Activated T-helper 17 cell treated with anti-CD3 and anti-CD28 coated beads, Interleukin-2, amount 50 U/mL, for 72 hours (primary cell): ENCODE results near the gene EPB41L3. TPM values are rescaled to one million over a fixed set of nuclear protein-coding genes. Genes with fewer than 3 reads are reported as not detected.
A peak's percentile ranks its signal among the peaks of the same experiment; 100 is the strongest.
"Not testable (repeated sequence)": the region's sequence is repeated elsewhere in the genome, so short reads cannot be mapped to it uniquely, and the experiment has no call there.

ENCODE experiments used
- ATAC-seq: fragments of 150-1000 bp; cut with Tn5 transposase; replicated peaks from 2 replicates; pipeline ENCODE4 v1.10.0; 2021; ENCODE audit warnings: mild to moderate bottlenecking, moderate library complexity
- H3K27ac Mint-ChIP-seq: one replicate; pipeline ENCODE4 v1.8.0; 2022; ENCODE audit warnings: mixed read lengths
- H3K27me3 Mint-ChIP-seq: one replicate; pipeline ENCODE4 v1.8.0; 2022; ENCODE audit warnings: mixed read lengths
- H3K36me3 Mint-ChIP-seq: one replicate; pipeline ENCODE4 v1.8.0; 2022; ENCODE audit warnings: low read depth, mild to moderate bottlenecking, mixed read lengths
- H3K4me1 Mint-ChIP-seq: one replicate; pipeline ENCODE4 v1.8.0; 2022; ENCODE audit warnings: mixed read lengths
- H3K4me3 Mint-ChIP-seq: one replicate; pipeline ENCODE4 v1.8.0; 2022; ENCODE audit warnings: mild to moderate bottlenecking, mixed read lengths
- H3K9me3 Mint-ChIP-seq: one replicate; pipeline ENCODE4 v1.8.0; 2022; ENCODE audit warnings: mixed read lengths
- total RNA-seq, 2 donors: library from RNA; stranded (reverse); gene quantifications; one replicate each; pipeline ENCODE4 v1.2.3, GENCODE V29; 2022

EPB41L3 gene
- total RNA-seq = under 1 TPM; 0.09 to 0.13 TPM

DNA sequence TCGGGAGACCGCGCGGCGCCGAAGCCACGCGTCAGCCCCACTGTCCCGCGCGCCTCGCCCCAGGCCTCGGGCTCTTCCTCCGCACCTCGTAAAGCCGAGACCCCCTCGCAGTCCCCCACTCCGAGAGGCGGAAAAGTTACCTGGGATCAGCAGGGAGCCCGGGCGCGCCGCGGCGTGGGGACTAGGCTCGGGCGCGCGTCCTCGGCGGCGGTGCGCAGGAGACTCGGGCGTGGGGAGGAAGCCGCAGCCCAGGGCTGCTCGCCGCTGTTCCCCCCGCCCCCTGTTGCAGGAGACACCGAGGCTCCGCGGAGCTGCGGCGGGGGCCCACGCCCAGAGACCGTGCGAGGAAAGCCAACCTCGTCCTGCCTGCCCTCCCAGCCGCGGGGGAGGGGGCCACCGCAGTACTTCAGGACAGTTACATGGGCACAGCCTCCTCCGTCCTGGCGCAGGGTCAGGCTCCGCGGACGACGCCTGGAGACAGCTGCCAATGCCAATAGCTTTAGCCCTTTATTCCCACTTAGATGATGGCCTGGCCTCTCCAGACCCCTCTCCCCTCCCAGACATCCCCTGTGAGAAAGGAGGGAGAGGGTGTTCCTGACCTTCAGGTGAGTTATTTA, at the start of gene EPB41L3:
Gene EPB41L3, minus strand, starts transcription at position 225 of the 617 bp plus-strand sequence. CDS start 54,814 bp downstream, outside the sequence.
- Mint-ChIP-seq H3K36me3 (no peaks in the 10 kb centered on the region), H3K4me1 (no peaks in the 10 kb centered on the region), H3K4me3 (peak within 1 kb of the TSS; percentile 16), H3K27me3 (peaks cover 37% of the 10 kb centered on the region), H3K9me3 (no peaks in the 10 kb centered on the region), H3K27ac (no peak within 1 kb of the TSS)
- no peak for ATAC-seq

DNA sequence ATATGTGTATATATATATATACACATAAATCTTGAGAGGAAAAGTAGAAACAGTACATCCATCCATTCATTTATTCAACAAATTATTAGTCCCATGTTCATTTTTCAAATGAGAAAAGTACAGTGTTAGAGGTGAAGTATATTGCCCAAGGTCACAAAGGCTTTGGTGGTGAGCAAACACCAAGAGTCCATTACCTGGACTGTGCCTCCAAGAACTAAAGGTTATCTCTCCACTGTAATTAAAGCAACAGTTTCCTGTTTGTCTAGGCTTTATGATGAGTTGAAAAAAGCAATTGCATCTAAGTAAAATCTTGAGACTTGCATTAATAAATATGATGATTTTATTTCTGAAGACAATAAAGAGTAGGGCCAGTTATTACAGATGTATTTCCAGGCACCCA, 44.7 kb upstream of the EPB41L3 start:
- Mint-ChIP-seq H3K27ac (no peak overlapping the region), H3K4me1 (no peaks in the 10 kb centered on the region), H3K27me3 (no peaks in the 10 kb centered on the region), H3K9me3 (peaks cover 7% of the 10 kb centered on the region), H3K36me3 (no peaks in the 10 kb centered on the region), H3K4me3 (no peak overlapping the region)
- no peak for ATAC-seq

DNA sequence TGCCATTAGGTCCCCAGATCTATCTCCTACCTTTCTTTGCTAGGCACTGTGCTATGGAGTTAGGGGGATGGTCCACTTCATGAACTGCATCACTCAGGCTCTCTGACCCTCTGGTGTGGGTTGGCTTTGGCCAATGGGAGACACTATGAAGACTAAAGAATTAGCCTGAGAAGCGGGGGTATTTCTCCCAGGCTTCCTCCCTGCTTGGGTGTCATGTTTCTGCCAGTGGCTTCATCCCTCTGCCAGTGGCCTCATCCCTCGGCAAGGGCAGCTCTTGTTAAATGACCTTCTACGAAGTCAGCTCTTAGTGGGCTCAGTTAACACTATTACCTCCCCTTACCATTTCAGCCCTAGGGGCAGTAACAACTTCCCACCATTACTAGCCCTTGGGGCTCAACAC, 41.9 kb upstream of the EPB41L3 start:
- H3K27ac Mint-ChIP-seq = no peak overlapping the region
- no peaks in the 10 kb centered on the region for H3K9me3 Mint-ChIP-seq
- no peaks in the 10 kb centered on the region for H3K4me1 Mint-ChIP-seq
- H3K36me3 Mint-ChIP-seq = no peaks in the 10 kb centered on the region
- no peak overlapping the region for H3K4me3 Mint-ChIP-seq
- ATAC-seq = no peak
- H3K27me3 Mint-ChIP-seq = peaks cover 3% of the 10 kb centered on the region

DNA sequence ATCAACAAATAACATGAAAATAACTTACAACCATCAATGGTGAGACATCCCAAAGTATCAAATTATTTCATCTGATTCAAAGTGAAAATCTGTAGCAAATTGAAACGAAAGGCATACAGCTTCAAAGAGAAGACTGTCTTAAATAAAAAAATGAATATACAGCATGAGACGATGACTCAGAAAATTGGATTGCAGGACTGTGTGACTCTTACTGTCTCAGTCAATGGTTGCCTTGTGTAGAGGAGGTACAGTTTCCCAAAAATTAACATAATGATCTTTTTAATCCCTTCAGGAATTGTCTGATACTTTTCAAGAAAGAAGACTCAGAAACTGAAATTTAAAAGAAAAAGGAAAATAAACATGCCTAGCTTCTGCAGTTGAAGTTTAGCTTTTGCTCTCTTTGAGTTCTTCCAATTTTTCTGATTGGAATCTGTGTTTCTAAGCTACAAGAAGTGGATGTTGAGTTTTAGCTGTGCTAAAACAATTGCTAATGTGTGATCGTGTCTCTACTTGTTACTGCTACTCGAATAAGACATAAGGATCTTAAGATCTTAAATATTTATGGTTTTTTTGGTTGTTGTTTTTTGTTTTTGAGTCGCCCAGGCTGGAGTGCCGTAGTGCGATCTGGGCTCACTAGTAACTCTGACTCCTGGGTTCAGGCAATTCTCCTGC, 41.1 kb upstream of the EPB41L3 start:
- H3K9me3 Mint-ChIP-seq = no peaks in the 10 kb centered on the region
- no peaks in the 10 kb centered on the region for H3K36me3 Mint-ChIP-seq
- peaks cover 3% of the 10 kb centered on the region for H3K27me3 Mint-ChIP-seq
- no peak overlapping the region for H3K27ac Mint-ChIP-seq
- ATAC-seq = no peak
- no peak overlapping the region for H3K4me3 Mint-ChIP-seq
- no peaks in the 10 kb centered on the region for H3K4me1 Mint-ChIP-seq

DNA sequence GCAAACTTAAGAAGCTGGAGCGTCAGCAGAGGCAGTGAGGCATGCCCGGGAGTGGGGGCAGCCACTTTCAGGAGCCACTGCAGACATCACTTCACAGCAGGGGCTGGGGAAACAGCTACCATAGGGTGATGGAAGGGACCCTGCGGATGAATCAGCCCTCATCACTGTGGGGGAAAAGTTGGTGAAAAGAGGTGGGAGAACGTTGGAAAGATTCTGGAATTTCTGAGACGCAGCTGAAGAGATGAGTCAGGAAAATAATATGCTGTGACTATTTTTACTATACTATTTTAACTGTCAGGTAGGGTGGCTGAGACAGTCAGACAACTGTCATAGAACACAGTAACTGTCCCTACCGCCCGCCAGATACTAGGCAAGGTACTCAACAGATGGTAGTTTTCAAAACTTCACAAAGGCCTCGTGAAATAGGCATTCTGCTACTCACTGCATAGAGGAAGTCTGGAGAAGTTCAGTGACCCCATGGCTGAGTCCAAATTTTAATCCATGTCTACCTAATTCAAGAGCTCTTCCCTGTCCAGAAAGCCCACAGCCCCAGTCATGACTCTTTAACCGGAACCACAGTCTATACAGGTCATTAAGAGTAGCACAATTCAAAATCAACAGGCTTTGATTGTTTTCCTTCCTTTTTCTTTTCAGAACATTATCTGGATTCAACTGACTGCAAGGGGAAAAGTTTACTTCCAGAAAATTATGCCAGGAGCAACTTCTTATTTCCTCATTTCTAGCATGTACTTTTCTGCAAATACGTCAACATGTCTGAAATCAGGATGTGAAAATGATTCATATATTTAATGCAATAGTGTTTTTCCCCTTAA, 39.3 kb upstream of the EPB41L3 start:
- H3K9me3 Mint-ChIP-seq = no peaks in the 10 kb centered on the region
- H3K4me3 Mint-ChIP-seq = no peak overlapping the region
- H3K27me3 Mint-ChIP-seq = peaks cover 3% of the 10 kb centered on the region
- H3K36me3 Mint-ChIP-seq = no peaks in the 10 kb centered on the region
- no peak overlapping the region for H3K27ac Mint-ChIP-seq
- ATAC-seq = no peak
- H3K4me1 Mint-ChIP-seq = no peaks in the 10 kb centered on the region

DNA sequence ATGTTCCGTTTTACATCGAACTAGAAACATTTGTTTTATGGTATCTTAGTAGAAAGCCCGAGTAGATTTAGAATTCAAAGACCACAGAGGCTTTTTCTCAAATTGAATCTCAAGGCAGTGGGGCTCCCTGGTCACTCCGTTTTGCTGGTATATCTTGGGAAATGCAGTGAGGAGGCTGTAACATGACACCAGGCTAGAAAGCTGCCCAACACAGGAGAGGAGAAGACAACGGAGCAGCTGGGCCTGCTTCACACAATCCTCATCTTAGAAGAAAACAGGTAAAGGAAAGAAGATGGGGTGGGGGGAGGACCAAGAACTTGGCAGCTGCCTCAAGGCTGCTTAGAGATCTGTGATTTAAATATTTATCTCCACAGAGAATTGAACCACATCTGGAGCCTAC, 38.3 kb upstream of the EPB41L3 start:
- H3K36me3 Mint-ChIP-seq = no peaks in the 10 kb centered on the region
- H3K4me3 Mint-ChIP-seq = no peak overlapping the region
- H3K9me3 Mint-ChIP-seq = no peaks in the 10 kb centered on the region
- no peaks in the 10 kb centered on the region for H3K4me1 Mint-ChIP-seq
- H3K27ac Mint-ChIP-seq = no peak overlapping the region
- no peak for ATAC-seq
- H3K27me3 Mint-ChIP-seq = peaks cover 3% of the 10 kb centered on the region

DNA sequence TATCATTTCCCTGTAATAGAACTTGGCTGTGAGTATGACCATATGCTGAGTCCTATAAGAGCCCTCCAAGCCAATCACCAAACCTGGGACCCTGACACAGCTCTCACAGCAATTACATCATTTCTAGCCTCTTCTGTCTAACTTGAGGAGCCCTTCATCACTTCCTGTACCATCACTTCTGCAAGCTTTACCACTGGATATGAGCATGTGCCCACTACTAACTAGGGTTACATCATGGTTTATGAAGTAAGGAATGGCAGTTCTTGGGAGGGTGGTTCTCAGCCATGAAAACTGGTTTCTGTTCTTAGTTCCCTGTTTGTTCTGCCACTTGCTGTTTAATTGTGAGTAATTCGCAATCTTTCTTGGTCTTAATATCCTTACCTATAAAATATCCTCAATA, 31.0 kb upstream of the EPB41L3 start:
- Mint-ChIP-seq H3K36me3 (no peaks in the 10 kb centered on the region), H3K9me3 (no peaks in the 10 kb centered on the region), H3K4me3 (no peak overlapping the region), H3K4me1 (no peaks in the 10 kb centered on the region), H3K27me3 (peaks cover 10% of the 10 kb centered on the region), H3K27ac (no peak overlapping the region)
- no peak for ATAC-seq

DNA sequence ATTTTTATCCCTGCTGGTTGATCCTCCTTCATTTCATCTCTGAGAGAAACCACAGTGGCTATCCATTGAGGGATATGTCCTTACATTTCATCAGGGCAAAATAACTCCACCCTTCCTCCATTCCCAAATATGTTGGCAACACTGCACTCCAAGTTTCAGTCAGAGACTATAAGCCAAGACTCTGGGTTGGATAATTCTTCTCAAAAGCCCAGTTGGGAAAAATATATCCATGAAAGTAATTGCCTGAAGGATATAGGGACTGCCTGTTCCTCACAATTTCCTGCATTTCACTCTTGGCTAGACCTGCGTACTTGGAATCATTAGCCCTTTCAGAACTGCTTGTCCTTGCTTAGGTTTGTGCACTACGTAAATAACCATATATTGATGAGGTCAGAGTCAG, 27.9 kb upstream of the EPB41L3 start:
- peaks cover 10% of the 10 kb centered on the region for H3K27me3 Mint-ChIP-seq
- no peak overlapping the region for H3K27ac Mint-ChIP-seq
- no peak for ATAC-seq
- H3K9me3 Mint-ChIP-seq = no peaks in the 10 kb centered on the region
- no peaks in the 10 kb centered on the region for H3K36me3 Mint-ChIP-seq
- H3K4me1 Mint-ChIP-seq = no peaks in the 10 kb centered on the region
- no peak overlapping the region for H3K4me3 Mint-ChIP-seq

DNA sequence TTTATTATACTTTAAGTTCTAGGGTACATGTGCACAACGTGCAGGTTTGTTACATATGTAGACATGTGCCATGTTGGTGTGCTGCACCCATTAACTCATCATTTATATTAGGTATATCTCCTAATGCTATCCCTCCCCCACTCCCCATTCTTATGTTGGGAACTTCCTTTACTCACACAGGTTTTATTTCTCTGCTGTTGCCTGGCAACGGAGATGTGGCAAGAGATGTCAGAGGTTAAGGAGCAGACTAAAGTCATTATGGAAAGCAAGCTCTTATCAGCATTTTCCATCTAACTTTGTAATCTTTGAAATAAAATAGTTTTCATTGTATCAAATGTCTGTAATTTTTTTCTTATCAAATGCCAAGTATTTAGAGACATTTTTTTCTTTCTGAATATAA, 26.8 kb upstream of the EPB41L3 start:
- H3K9me3 Mint-ChIP-seq, ATAC-seq, H3K36me3 Mint-ChIP-seq, H3K4me3 Mint-ChIP-seq, H3K27ac Mint-ChIP-seq, H3K4me1 Mint-ChIP-seq: not testable (repeated sequence)
- H3K27me3 Mint-ChIP-seq = peaks cover 10% of the 10 kb centered on the region

DNA sequence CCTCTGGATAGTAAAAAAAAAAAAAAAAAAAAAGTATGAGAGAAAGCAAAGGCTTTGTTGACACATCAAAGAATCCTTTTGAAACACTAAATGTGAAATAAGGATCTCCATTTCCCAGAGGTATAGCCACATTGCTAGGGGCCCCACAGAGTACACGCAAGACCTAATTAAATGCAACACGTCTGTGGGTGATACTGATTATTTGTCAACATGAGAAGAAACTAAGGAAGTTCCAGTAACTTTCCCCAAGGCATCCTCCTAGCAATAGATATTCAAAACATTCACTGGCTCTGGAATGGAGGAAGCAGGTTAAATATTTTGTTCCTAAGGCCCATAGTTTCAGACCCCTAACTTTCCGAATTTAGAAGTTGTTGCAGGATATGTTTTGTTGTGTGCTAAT, 24.6 kb upstream of the EPB41L3 start:
- peaks cover 6% of the 10 kb centered on the region for H3K27me3 Mint-ChIP-seq
- H3K27ac Mint-ChIP-seq = no peak overlapping the region
- H3K4me1 Mint-ChIP-seq = no peaks in the 10 kb centered on the region
- H3K36me3 Mint-ChIP-seq = no peaks in the 10 kb centered on the region
- H3K4me3 Mint-ChIP-seq = no peak overlapping the region
- no peaks in the 10 kb centered on the region for H3K9me3 Mint-ChIP-seq
- no peak for ATAC-seq

DNA sequence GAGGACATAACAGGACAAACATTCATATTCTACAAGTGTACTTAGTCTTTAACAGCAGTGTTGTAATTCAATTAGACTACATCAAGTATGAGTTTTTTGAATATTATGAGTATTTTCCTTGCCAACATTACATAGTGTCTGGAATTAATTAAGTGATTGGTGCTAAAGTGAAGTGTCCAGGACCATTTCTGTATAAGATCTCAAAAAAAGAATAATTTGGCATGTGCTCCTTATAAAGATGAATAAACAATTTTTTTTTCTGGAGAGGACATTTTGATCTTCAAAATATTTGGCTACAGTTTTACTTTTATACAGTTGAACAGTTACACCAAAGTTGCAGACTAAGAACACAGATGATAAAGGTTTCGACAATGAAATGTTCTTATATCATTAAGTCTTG, 15.1 kb upstream of the EPB41L3 start:
- ATAC-seq = no peak
- no peak overlapping the region for H3K4me3 Mint-ChIP-seq
- no peaks in the 10 kb centered on the region for H3K9me3 Mint-ChIP-seq
- no peaks in the 10 kb centered on the region for H3K36me3 Mint-ChIP-seq
- H3K27ac Mint-ChIP-seq = no peak overlapping the region
- peaks cover 25% of the 10 kb centered on the region for H3K27me3 Mint-ChIP-seq
- no peaks in the 10 kb centered on the region for H3K4me1 Mint-ChIP-seq

DNA sequence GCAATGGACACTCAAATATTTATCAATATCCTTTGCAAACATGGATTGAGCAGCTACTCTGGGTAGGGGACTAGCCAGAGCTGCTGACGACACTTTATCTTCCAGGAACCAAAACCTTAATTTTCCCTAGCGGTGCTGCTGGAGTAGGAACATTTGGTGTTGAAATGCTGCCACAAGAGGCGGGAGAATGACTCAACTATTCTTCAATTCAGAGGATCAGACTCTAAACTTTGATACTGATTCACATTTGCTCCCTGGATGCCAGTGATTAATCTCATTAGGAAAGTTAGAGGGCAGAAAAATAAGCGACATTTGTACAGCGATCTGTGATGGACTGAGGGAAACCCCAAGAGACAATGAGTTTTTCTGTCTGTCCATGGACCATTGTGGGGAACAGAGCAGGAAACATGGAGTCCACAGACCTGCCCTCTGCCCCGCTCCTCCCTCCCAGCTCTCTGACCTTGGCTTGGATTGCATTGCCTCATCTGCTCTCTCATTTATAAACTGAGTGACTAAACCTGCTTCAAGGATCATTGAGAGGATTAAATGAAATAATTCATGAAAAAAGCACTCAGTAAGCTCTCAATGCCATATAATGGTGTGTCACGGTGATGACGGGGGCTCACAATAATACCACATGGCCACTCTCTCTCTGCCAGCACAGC, 12.6 kb upstream of the EPB41L3 start:
- peaks cover 19% of the 10 kb centered on the region for H3K27me3 Mint-ChIP-seq
- H3K36me3 Mint-ChIP-seq = no peaks in the 10 kb centered on the region
- no peaks in the 10 kb centered on the region for H3K4me1 Mint-ChIP-seq
- no peak overlapping the region for H3K27ac Mint-ChIP-seq
- ATAC-seq = no peak
- no peaks in the 10 kb centered on the region for H3K9me3 Mint-ChIP-seq
- no peak overlapping the region for H3K4me3 Mint-ChIP-seq

DNA sequence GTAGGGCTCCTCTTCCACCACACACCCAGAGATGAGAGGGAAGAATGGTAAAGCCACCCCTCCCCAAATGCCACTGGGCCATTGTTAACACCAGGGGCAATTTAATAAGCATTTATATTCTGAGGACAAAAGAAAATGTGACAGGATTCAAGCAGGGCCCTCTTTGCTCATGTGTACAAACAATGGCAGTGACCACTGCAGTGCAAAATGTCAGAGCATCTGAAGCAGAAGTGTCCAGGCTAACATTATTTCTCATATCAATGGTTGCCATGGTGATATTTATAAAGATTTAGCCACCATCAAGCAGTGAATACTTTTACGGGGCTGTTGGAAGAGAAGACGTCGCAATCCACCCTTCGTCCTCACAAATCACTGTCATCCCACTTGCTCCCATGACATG, 10.8 kb upstream of the EPB41L3 start:
- ATAC-seq = no peak

DNA sequence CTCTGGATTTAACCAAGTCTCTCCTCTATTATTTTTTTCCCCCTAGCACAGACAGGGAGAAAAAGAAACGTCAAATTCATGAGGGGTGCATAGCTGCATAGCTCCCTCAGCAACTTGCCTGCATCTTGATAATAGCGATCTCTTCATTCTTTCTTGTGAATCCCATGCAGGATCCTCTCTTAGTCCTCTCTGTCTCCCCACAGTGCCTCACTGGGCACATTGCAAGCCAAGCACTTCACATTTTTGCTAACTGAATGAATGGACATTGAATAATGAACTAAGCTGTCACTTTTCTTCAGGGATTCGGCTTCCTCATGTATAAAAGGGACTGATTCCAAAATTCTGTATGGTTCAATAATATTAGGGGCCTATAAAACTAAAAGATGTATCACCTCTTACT, 2.9 kb upstream of the EPB41L3 start:
- H3K27me3 Mint-ChIP-seq = peaks cover 28% of the 10 kb centered on the region
- H3K4me3 Mint-ChIP-seq = no peak overlapping the region
- H3K36me3 Mint-ChIP-seq = no peaks in the 10 kb centered on the region
- ATAC-seq = no peak
- no peaks in the 10 kb centered on the region for H3K9me3 Mint-ChIP-seq
- no peaks in the 10 kb centered on the region for H3K4me1 Mint-ChIP-seq
- H3K27ac Mint-ChIP-seq = no peak overlapping the region

More for the DNA sequence above, 10.8 kb upstream of the EPB41L3 start:
- Mint-ChIP-seq H3K27ac (no peak overlapping the region), H3K9me3 (no peaks in the 10 kb centered on the region), H3K4me1 (no peaks in the 10 kb centered on the region), H3K36me3 (no peaks in the 10 kb centered on the region), H3K4me3 (no peak overlapping the region), H3K27me3 (peaks cover 16% of the 10 kb centered on the region)
